ENCODE data around the gene ZRANB1.

ZRANB1 gene

DNA sequence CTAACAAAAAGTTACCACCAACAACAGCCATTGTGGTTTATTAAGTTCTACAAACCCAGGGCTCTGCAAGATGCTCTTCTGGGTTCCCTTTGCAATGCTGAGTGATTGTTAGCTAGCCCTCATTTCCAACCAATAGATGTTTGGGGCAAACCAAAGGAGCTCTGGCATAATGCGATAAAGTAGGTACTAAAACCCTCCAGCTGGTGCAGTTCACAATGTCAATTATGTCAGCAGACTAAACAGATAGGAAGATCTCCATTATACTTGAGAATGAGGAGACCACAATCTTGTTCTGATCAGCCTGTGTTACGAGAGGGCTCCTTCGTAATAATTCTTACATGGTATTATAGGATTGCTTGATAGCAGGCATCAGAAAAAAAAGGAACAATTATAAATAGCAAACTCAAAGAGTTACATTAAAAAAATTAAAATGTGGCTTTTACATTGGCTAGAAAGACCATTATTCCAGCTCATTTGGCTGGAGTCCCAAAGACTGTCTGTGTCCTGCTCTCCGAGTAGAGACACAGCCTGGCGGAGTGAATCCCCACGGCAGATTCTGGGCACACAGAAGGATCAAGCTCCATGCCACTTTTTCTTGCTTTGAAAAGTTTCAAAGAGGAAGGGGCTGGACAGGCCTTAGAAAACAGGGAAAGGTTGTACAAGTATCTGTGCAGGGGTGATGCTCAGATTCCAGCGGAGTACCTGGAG lies 93.8 kb downstream of the ZRANB1 start:
- no peak for DNase-seq (ENCODE audit: low spot score)

DNA sequence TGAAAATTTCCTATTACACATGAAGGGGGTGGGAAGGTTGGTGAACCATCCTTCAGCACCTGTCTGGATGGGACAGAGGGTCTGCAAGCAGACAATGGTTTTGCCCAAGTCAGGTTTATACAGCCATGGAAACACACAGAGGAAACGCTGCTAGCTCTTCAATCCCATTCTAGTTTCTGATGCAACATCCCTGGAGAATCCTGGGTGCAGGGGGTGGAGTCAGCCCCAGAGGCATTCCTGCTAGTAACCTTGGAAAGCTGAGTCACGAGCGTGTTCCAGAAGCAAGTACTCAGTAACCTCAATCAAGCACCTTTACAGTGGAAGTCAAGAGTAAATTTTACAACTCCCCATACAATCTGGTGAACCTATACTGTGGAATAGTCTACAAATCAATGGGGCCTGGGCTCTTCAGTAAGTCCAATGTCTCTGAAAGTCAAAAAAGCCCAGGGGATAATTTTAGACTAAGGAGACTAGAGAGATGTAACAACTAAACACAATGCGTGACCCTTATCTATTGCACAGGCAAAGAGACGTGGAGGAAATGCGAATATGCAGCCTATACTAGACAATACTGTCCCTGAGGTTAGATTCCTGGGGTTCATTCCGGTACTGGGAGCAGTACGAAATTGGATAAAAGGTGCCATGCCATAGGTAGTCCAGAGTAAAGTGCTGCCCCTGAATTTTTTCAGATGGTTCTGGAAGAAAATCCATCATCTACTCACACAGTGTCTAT lies 95.4 kb downstream of the ZRANB1 start:
- no peak for DNase-seq (ENCODE audit: low spot score)

Data from hematopoietic multipotent progenitor cell treated with erythropoietin and hydrocortisone succinate and interleukin-3 and kit ligand, for 15 days (in vitro differentiated cells).